K562 (cell line): ENCODE measurements around the gene ZBTB20. TPM values are rescaled to one million over a fixed set of nuclear protein-coding genes. Genes with fewer than 3 reads are reported as not detected.

Source experiments
- ATAC-seq: fragments of 200-7000 bp; cut with Tn5 transposase; 3 replicates; pipeline ENCODE4 v1.9.1; 2020; ENCODE audit warnings: moderate library complexity
- BruUV-seq: library from RNA; stranded (reverse); fragments of 400-500 nt; replicated peaks from 2 replicates; lab custom pipeline; 2021; lab: Mats Ljungman, UMichigan
- CTCF ChIA-PET: fragments of 300-600 bp; formaldehyde crosslinking; extraction: SDS; loops from one replicate; lab custom pipeline; 2021; ENCODE audit warnings: low intra/inter-chr PET ratio; lab: Yijun Ruan, JAX
- POLR2A ChIA-PET: fragments of 300-600, 350-650 bp; sonication (Branson Sonifier 250); formaldehyde crosslinking; extraction: SDS; loops from one replicate; lab custom pipeline; 2021; ENCODE audit warnings: antibody characterized with exemption, inconsistent platforms; lab: Yijun Ruan, JAX
- DNase-seq, 4 experiments: peaks; one replicate each; pipeline versions ENCODE4 v3.0.0 to v3.0.0-alpha.2; 2011 to 2018; ENCODE audit warnings: low spot score in 3 of 4, mixed read lengths in 3 of 4; ENCODE audit errors: extremely low read depth in 1 of 4
- FAIRE-seq: peaks from 2 replicates; lab custom pipeline; 2011; peaks lifted over from hg19 to GRCh38; lab: Jason Lieb, UNC
- H2AFZ ChIP-seq: 2 replicates; pipeline ENCODE4 v1.6.0; 2011; ENCODE audit warnings: low read depth, low read length, control low read depth, inconsistent platforms
- H3K27ac ChIP-seq: fragments of 200-600 bp; 3 replicates; pipeline ENCODE4 v1.8.0; 2011; ENCODE audit warnings: low read depth, mild to moderate bottlenecking, control low read depth, inconsistent platforms, low read length, moderate library complexity, mixed read lengths; ENCODE audit errors: extremely low read depth
- H3K27me3 ChIP-seq, 2 experiments: fragments of 300-600 bp in 1 of 2; 2 replicates in 1 of 2; 3 replicates in 1 of 2; pipeline versions ENCODE4 v1.6.0 to v1.8.0; 2011; ENCODE audit warnings: inconsistent platforms in 2 of 2, low read length in 2 of 2, mild to moderate bottlenecking in 1 of 2, mixed read lengths in 1 of 2, moderate library complexity in 1 of 2; ENCODE audit not compliant: control insufficient read depth in 2 of 2, insufficient read depth in 2 of 2
- H3K36me3 ChIP-seq: fragments of 300-600 bp; 3 replicates; pipeline ENCODE4 v1.8.0; 2011; ENCODE audit warnings: mild to moderate bottlenecking, low read length, inconsistent platforms; ENCODE audit not compliant: control insufficient read depth, insufficient read depth
- H3K4me1 ChIP-seq, 2 experiments: fragments of 200-600 bp in 1 of 2; replicated peaks in 1 of 2; 2 replicates in 1 of 2; 3 replicates in 1 of 2; pipeline versions ENCODE4 v1.5.1 to v1.8.0; 2011; ENCODE audit warnings: inconsistent platforms in 2 of 2, low read length in 2 of 2, mild to moderate bottlenecking in 1 of 2, mixed read lengths in 1 of 2, moderate library complexity in 1 of 2; ENCODE audit not compliant: control insufficient read depth in 2 of 2, insufficient read depth in 2 of 2
- H3K4me2 ChIP-seq: 2 replicates; pipeline ENCODE4 v1.6.1; 2011; ENCODE audit warnings: low read length, control low read depth, inconsistent platforms, mixed read lengths; ENCODE audit not compliant: insufficient read depth
- H3K4me3 ChIP-seq: fragments of 200-600 bp; sonication (generic), shearing (Covaris generic); 2 replicates; pipeline ENCODE4 v1.5.1; 2016; ENCODE audit warnings: control low read depth, inconsistent platforms
- H3K79me2 ChIP-seq: fragments of 200-600 bp; 3 replicates; pipeline ENCODE4 v1.8.0; 2011; ENCODE audit warnings: low read length, inconsistent platforms; ENCODE audit not compliant: control insufficient read depth, insufficient read depth
- H3K9ac ChIP-seq, 2 experiments: 2 replicates each; pipeline versions ENCODE4 v1.6.0 to v1.6.1; 2011; ENCODE audit warnings: low read depth in 2 of 2, low read length in 2 of 2, control low read depth in 1 of 2, inconsistent platforms in 1 of 2, mild to moderate bottlenecking in 1 of 2, mixed read lengths in 1 of 2; ENCODE audit not compliant: insufficient read depth in 1 of 2
- H3K9me1 ChIP-seq: one replicate; pipeline ENCODE4 v1.6.0; 2011; ENCODE audit warnings: inconsistent platforms, mild to moderate bottlenecking, low read length, moderate library complexity; ENCODE audit not compliant: control insufficient read depth, insufficient read depth
- H3K9me3 ChIP-seq: replicated peaks from 2 replicates; pipeline ENCODE4 v1.5.1; 2011; ENCODE audit warnings: low read depth, low read length, inconsistent platforms; ENCODE audit not compliant: control insufficient read depth, insufficient read depth
- H4K20me1 ChIP-seq: replicated peaks from 2 replicates; pipeline ENCODE4 v1.6.1; 2011; ENCODE audit warnings: low read length, inconsistent platforms, mixed read lengths; ENCODE audit not compliant: control insufficient read depth, insufficient read depth
- MIER1 ChIP-seq: fragments of 450-650 bp; IDR thresholded peaks from 2 replicates; pipeline ENCODE4 v1.6.1; 2016; ENCODE audit warnings: antibody characterized with exemption, mild to moderate bottlenecking, low read depth
- RBM34 ChIP-seq: fragments of 200-400 bp; formaldehyde crosslinking; IDR thresholded peaks from 2 replicates; pipeline ENCODE4 v1.6.1; 2018; ENCODE audit warnings: low read length, borderline replicate concordance; ENCODE audit not compliant: insufficient read depth
- SP1 ChIP-seq: sonication (generic); formaldehyde crosslinking; IDR thresholded peaks from 2 replicates; pipeline ENCODE4 v1.8.1; 2022; ENCODE audit warnings: mild to moderate bottlenecking, missing genetic modification reagents
- ZNF253 ChIP-seq: fragments of 250-450 bp; sonication (Bioruptor Pico); conservative IDR thresholded peaks from 2 replicates; pipeline ENCODE4 v1.6.1; 2021; ENCODE audit warnings: mild to moderate bottlenecking
- ZNF354B ChIP-seq: fragments of 250-450 bp; sonication (Bioruptor Pico); IDR thresholded peaks from 2 replicates; pipeline ENCODE4 v1.4.0; 2020
- ZNF583 ChIP-seq: fragments of 250-450 bp; sonication (Bioruptor Pico); IDR thresholded peaks from 2 replicates; pipeline ENCODE4 v1.4.0; 2020
- WGBS: fragments of 100-300 bp; shearing (Covaris generic); methylation state at CpG from one replicate; pipeline ENCODE4 v1.1.6; 2016; ENCODE audit warnings: low coverage, mixed read lengths; ENCODE audit not compliant: insufficient coverage; ENCODE audit errors: missing lambda C conversion rate; 5-methylcytosine and 5-hydroxymethylcytosine counted together
- in situ Hi-C: fragments of 300-500 bp; cut with MboI; formaldehyde crosslinking; loops from 4 replicates; pipeline ENCODE4 v1.15.0; 2018; ENCODE audit warnings: inconsistent platforms, mixed read lengths
- intact Hi-C: fragments of 100-400 bp; cut with micrococcal nuclease; formaldehyde crosslinking; loops from 2 replicates; pipeline ENCODE4 v1.14.2; 2022
- polyA plus RNA-seq, 8 experiments: library from polyadenylated mRNA; depleted of rRNA in 4 of 8; stranded (reverse) in 5 of 8; unstranded in 3 of 8; fragments of >200 nt; fragmentation: Nextera tagmentation in 2 of 8; fragmentation: Illumina TruSeq in 1 of 8; extraction: Ambion mirVana in 2 of 8; extraction: Trizol in 1 of 8; gene quantifications; 2 replicates each; pipeline versions ENCODE4 v1.2.1 to v1.2.3, GENCODE V29; 2011 to 2014; ENCODE audit warnings: inconsistent platforms in 1 of 8, missing spikeins in 1 of 8
- total RNA-seq, 7 experiments: library from RNA; depleted of rRNA in 6 of 7; stranded (reverse); fragments of >200 nt in 6 of 7; fragmentation: Illumina TruSeq in 2 of 7; extraction: Trizol in 2 of 7; gene quantifications; 2 replicates each; pipeline versions ENCODE4 v1.2.1 to v1.2.3, GENCODE V29; 2011 to 2021; ENCODE audit warnings: low replicate concordance in 1 of 7
- TF ChIP-seq, protein P1 (sequence below): fragments of 250-450 bp; sonication (Bioruptor Pico); IDR thresholded peaks from 2 replicates; pipeline ENCODE4 v1.6.1; 2021; ENCODE audit warnings: mild to moderate bottlenecking

ZBTB20 gene
- total and polyA plus RNA-seq, 9 of the 15 experiments (the other 6 are each of a cell fraction or from before 2014, with no cell fraction given), result 0.17 to 1.7 (median 0.45) TPM

DNA sequence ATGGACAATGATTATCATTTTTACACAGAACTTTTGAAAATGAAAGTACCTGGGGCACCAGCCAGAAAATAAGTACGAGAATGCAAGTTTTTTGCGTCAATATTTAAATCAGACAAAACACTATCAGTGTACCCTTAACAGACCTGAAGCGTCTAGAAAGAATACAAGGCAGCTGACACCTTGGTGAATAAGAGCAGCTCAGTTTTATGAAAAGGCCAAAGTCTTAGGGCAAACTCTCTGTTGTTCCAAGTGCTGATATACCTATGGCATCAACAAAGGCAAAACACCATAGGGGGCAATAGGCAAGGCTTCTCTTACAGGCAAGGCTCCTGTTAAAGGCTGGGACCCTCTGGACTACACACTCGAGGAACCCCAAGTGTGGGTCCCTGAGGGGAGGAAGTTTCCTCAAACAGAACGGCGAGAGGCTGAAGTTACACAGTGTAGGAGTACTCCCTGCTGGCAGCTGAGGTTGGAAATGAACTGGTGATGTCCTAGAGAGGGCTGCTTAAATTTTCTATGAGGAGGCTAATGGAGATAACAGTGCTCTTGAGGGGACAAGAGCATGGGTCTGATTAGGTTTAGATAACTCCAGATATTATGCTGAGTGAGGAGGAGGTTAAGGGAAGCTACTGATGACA, 562.2 kb downstream of the ZBTB20 start:
- H3K79me2 ChIP-seq, result no peaks in the 10 kb centered on the region
- no peak for TF ChIP-seq ZNF583 (CRISPR knock-in tag)
- no peaks in the 10 kb centered on the region for H3K9me3 ChIP-seq
- WGBS, result 0% methylated on average over 5 of the region's 6 CpGs
- H3K27me3 ChIP-seq, result no peaks in the 10 kb centered on the region
- no peaks in the 10 kb centered on the region for H3K36me3 ChIP-seq
- ChIA-PET POLR2A (no interaction called here), CTCF (no interaction called here)
- H2AFZ ChIP-seq, result no peak overlapping the region
- H3K4me1 ChIP-seq, result no peaks in the 10 kb centered on the region
- no peaks in the 10 kb centered on the region for H4K20me1 ChIP-seq
- no peaks in the 10 kb centered on the region for H3K9me1 ChIP-seq
- H3K4me2 ChIP-seq, result no peak overlapping the region
- intact Hi-C loops (no loop called here), in situ Hi-C loops (no loop called here)
- no peak overlapping the region for H3K4me3 ChIP-seq
- FAIRE-seq, result no peak
- no peak overlapping the region for H3K27ac ChIP-seq
- DNase-seq, result no peak
- no TSS peak for BruUV-seq
- no peak overlapping the region for H3K9ac ChIP-seq
- no peak for ATAC-seq

- DNase-seq, result no peak
- no peak for FAIRE-seq
- H2AFZ ChIP-seq, result no peak overlapping the region
- in situ Hi-C loops, result no loop called here
- H4K20me1 ChIP-seq, result no peaks in the 10 kb centered on the region
- no peak overlapping the region for H3K4me3 ChIP-seq
- no peaks in the 10 kb centered on the region for H3K36me3 ChIP-seq
- ChIA-PET POLR2A (no interaction called here), CTCF (no interaction called here)
- no peak overlapping the region for H3K27ac ChIP-seq
- no peaks in the 10 kb centered on the region for H3K27me3 ChIP-seq
- BruUV-seq, result no TSS peak
- no peaks in the 10 kb centered on the region for H3K4me1 ChIP-seq
- no peak for ATAC-seq
- intact Hi-C loops, result no loop called here
- WGBS, result 31% methylated on average over 2 of the region's 2 CpGs
- no peak overlapping the region for H3K9ac ChIP-seq
- no peaks in the 10 kb centered on the region for H3K9me3 ChIP-seq
- H3K9me1 ChIP-seq, result no peaks in the 10 kb centered on the region
- no peaks in the 10 kb centered on the region for H3K79me2 ChIP-seq
- H3K4me2 ChIP-seq, result no peak overlapping the region
- no peak for TF ChIP-seq MIER1
- no peak for TF ChIP-seq SP1 (CRISPR knock-in tag)
- TF ChIP-seq, protein P1, sequence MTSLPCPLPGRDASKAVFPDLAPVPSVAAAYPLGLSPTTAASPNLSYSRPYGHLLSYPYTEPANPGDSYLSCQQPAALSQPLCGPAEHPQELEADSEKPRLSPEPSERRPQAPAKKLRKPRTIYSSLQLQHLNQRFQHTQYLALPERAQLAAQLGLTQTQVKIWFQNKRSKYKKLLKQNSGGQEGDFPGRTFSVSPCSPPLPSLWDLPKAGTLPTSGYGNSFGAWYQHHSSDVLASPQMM, result no peak
- TF ChIP-seq ZNF354B (CRISPR knock-in tag), result no peak
- no peak for TF ChIP-seq RBM34
- no peak for TF ChIP-seq ZNF253
Observed at GRCh38 chr3:114582929-114583328, 564.2 kb downstream of the ZBTB20 start.
